GM10248 (cell line): ENCODE results near the gene NR2C2AP.

Experiments
- CTCF ChIA-PET: fragments of 300-600 bp; sonication (Branson Sonifier 250); formaldehyde crosslinking; extraction: SDS; loops from one replicate; lab custom pipeline; 2021; ENCODE audit warnings: antibody characterized with exemption; lab: Yijun Ruan, JAX
- POLR2A ChIA-PET: fragments of 350-650 bp; sonication (Branson Sonifier 250); formaldehyde crosslinking; extraction: SDS; loops from one replicate; lab custom pipeline; 2020; ENCODE audit warnings: antibody characterized with exemption; lab: Yijun Ruan, JAX
- DNase-seq: peaks from one replicate; pipeline ENCODE4 v3.0.0; 2012; ENCODE audit errors: extremely low spot score
- TF ChIP-seq, protein P1 (sequence below): IDR thresholded peaks from 2 replicates; pipeline ENCODE4 v1.5.1; 2012; ENCODE audit warnings: mild to moderate bottlenecking, low read depth; ENCODE audit errors: extremely low read depth, missing control alignments, control extremely low read depth

NR2C2AP gene

DNA sequence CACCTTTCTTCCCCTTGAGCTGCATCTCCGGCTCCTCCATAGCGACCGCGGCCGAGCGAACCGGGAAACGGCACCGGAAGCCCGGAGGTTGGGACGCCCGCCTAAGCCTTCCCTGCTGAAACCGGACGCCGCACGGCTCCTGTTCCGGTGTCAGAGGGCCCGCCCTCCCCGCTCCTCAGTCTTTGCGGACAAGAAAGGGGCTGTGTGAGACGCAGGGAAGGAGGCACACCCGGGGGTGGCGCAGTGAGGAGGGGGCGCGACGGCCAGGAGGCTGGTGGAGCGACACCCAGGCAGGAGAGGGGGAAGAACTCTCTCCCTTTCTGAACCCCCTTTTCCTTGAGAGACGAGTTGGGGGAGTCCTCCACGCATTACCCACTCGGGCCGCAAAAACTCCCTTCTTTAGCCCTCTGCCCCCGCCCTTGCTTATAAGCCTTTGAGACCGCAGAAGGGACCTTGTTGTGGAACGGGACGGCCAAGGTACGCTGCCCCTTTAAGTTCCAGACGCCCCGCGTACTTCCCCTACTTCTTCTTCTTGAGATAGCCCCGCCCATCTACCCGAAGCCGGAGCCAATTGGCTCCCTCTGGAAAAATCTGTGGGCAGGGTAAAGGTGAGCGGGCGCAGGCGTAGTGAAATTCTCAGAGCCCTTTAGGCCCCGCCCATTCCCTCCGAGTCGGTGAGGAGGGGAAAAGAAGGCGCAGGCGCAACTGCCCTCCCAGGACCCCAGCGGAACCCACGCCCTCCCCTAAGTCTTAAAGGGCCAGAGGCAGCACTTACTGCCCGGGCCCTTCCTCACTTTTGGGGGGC, 10.9 kb downstream of the NR2C2AP start, which contains the start of the genes BORCS8 and RFXANK:
Gene BORCS8, minus strand, starts transcription at position 75 of the 805 bp plus-strand sequence. Its CDS starts 35 bp downstream, at position 40.
Gene RFXANK, plus strand, starts transcription at position 181 of the 805 bp plus-strand sequence. CDS start 1,689 bp downstream, outside the sequence.
- POLR2A ChIA-PET = interaction anchor here (0.6 kb wide), 2 partner anchors 432 to 495 kb away, joined by 3 read pairs; no protein-coding TSS in a partner anchor
- CTCF ChIA-PET = interaction anchor here (0.9 to 2.9 kb wide), 5 partner anchors 10 to 46 kb away, joined by 3 to 16 read pairs (median 9); partner anchors contain the start of genes MEF2B and NR2C2AP

GRCh38 chr19:19191768-19192077, 11.5 kb downstream of the NR2C2AP start:
- ChIA-PET POLR2A (interaction anchor here (0.7 kb wide), 1 partner anchor 18 kb away, joined by 4 read pairs; no protein-coding TSS in a partner anchor), CTCF (interaction anchor here (0.9 to 2.9 kb wide), 3 partner anchors 17 to 45 kb away, joined by 3 to 11 read pairs (median 6); partner anchors contain the start of gene MEF2B)
- TF ChIP-seq, protein P1, sequence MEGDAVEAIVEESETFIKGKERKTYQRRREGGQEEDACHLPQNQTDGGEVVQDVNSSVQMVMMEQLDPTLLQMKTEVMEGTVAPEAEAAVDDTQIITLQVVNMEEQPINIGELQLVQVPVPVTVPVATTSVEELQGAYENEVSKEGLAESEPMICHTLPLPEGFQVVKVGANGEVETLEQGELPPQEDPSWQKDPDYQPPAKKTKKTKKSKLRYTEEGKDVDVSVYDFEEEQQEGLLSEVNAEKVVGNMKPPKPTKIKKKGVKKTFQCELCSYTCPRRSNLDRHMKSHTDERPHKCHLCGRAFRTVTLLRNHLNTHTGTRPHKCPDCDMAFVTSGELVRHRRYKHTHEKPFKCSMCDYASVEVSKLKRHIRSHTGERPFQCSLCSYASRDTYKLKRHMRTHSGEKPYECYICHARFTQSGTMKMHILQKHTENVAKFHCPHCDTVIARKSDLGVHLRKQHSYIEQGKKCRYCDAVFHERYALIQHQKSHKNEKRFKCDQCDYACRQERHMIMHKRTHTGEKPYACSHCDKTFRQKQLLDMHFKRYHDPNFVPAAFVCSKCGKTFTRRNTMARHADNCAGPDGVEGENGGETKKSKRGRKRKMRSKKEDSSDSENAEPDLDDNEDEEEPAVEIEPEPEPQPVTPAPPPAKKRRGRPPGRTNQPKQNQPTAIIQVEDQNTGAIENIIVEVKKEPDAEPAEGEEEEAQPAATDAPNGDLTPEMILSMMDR = no peak
- DNase-seq = no peak

More for the DNA sequence above, 10.9 kb downstream of the NR2C2AP start, which contains the start of the genes BORCS8 and RFXANK:
- peak; percentile 98 for DNase-seq
- TF ChIP-seq, protein P1 = no peak

- CTCF ChIA-PET = interaction anchor here (0.7 to 2.0 kb wide), 2 partner anchors 12 to 30 kb away, joined by 3 to 8 read pairs; no protein-coding TSS in a partner anchor
- DNase-seq = no peak
- POLR2A ChIA-PET = no interaction called here
- TF ChIP-seq, protein P1 = no peak
Measured at GRCh38 chr19:19186742-19187141, 16.5 kb downstream of the NR2C2AP start.

DNA sequence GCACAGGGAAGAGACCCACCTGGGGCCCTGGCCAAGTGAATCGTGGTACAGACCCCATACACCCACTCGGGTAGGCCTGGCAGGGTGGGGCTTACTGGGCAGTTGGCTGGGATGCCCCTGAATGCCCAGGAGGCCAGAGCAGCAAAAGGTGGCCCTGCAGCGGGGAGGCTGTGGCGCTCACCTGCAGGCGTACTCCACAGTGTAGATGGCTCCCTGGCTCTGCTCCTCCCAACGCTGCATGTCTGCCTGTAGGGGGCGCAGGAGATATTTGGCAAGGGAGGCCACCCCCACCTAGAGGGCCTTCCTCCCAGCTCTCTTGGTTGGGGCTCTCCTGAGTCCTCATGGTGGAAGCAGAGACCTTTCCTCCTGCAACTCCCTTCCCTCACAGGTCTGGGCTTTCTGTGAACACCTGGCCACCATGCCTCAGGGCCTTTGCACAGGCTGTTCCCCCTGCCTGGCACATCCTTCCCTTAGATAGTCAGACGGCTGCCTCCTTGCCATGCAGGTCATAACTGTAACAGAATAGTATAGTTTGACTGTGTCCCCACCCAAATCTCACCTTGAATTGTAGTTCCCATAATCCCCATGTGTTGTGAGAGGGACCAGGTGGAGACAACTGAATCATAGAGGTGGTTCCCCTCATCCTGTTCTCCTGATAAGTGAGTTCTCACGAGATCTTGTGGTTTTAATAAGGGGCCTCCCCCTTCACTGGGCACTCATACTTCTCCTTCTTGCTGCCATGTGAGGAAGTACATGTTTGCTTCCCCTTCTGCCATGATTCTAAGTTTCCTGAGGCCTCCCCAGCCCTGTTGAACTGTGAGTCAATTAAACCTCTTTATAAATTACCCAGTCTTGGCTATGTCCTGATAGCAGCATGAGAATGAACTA, 17.1 kb downstream of the NR2C2AP start:
- ChIA-PET CTCF (interaction anchor here (2.0 to 2.9 kb wide), 2 partner anchors 11 to 12 kb away, joined by 8 to 21 read pairs; no protein-coding TSS in a partner anchor), POLR2A (no interaction called here)
- TF ChIP-seq, protein P1 = peak; percentile 46

GRCh38 chr19:19181488-19181998, 21.7 kb downstream of the NR2C2AP start:
- no peak for DNase-seq
- POLR2A ChIA-PET = no interaction called here
- TF ChIP-seq, protein P1 = no peak
- CTCF ChIA-PET = no interaction called here

More for the DNA sequence above, 17.1 kb downstream of the NR2C2AP start:
- no peak for DNase-seq
